Stimulated activated CD4-positive, alpha-beta T cell treated with anti-CD3 and anti-CD28 coated beads, Interleukin-2, amount 100 ng/mL, for 48 hours (primary cell): Measurements from ENCODE around the gene PLA2G7.
"Not testable (repeated sequence)": the region's sequence is repeated elsewhere in the genome, so short reads cannot be mapped to it uniquely, and the experiment has no call there.

Source experiments
- DNase-seq, 2 donors: peaks; one replicate each; pipeline ENCODE4 v3.0.0-alpha.2; 2020

Gene PLA2G7

DNA sequence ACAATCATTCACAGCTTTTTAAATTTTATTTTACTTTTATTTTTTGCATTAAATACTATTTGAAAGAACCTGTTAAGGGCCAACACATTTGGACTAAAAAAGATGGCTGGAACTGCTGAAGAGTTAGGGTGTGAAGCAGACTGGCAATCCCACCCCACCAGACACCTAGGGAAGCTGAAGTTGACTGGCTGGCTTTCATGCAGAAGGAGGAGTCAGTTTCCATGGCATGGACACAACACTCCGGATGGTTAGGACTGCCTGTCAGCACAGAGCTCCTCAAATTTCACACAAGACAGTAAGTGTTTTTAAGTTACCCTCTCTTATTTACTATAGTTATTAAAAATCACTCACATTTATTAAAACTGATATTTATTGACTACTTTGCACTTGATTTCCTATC lies 11.5 kb upstream of the PLA2G7 start, which contains the start of gene ANKRD66:
Gene ANKRD66, plus strand, starts transcription at position 238 of the 400 bp plus-strand sequence. CDS start 5,016 bp downstream, outside the sequence.
- no peak for DNase-seq

- DNase-seq: no peak
Measured at GRCh38 chr6:46745973-46746372, 10.8 kb upstream of the PLA2G7 start.

GRCh38 chr6:46744159-46744725 lies 9.1 kb upstream of the PLA2G7 start:
- not testable (repeated sequence) for DNase-seq

- no peak for DNase-seq
Measured at GRCh38 chr6:46743425-46744158, 8.4 kb upstream of the PLA2G7 start.

DNA sequence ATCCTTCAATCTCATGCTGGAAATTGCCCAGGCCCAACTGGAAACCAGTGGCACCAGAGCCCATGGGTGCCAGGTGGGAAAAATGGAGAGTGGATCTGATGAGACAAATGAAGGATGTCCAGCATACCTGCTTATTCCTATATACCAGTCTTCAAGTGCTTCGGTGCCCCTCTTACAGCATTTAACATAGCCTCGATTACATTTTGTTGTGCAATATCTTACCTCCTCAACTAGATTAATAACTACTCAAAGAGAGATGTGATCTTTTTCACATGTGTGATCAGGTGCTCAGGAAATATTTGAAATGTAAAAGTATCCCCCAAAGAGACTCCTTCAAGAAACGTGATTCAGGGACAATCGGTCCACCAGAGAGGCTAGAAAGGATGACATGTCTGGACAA lies 6.7 kb upstream of the PLA2G7 start:
- no peak for DNase-seq

- DNase-seq: no peak
Measured at GRCh38 chr6:46741482-46741881, 6.3 kb upstream of the PLA2G7 start.

- no peak for DNase-seq
Measured at GRCh38 chr6:46736906-46737305, 1.7 kb upstream of the PLA2G7 start.

DNA sequence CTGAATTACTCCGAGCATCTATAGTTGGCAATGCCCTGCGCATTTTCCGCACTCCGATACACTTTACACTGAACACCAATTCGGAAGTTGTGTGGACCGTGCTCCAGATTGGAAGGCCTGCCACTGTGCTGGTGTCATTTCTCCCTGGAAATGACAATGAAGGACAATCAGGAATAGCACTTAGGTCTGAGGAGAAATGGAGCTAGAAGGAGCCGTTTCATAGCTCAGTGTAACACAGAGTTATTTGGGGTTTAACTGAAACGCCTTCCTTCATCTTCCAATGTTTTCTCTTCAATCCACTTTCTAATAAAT lies 501 bp upstream of the PLA2G7 start:
- no peak for DNase-seq

GRCh38 chr6:46733341-46733801 lies 1.8 kb downstream of the PLA2G7 start:
- no peak for DNase-seq

DNA sequence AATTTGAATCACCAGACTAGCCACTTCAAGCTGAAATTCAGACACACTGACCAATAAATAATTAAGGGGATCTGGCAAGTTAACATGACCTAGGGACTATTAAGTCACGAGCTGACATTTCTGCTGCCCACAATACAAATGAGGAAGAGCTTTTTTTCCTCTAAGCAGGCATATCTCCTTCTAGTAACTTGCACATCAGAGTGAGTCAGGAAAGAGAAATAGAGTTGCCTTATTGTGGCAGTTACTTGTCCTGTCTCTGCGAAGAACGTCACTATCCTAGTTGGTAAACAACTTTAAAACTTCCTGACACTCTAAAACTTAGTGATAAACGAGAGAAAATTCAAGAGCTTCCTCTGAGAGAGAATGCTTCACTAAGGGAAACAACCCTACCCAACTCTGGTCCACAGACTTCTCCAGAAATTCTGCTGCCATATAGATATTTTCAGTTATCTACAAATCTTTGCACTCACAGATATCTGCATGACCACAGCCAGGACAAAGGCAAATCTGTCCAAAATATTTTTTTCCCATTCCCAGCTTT lies 4.2 kb downstream of the PLA2G7 start:
- DNase-seq: no peak

DNA sequence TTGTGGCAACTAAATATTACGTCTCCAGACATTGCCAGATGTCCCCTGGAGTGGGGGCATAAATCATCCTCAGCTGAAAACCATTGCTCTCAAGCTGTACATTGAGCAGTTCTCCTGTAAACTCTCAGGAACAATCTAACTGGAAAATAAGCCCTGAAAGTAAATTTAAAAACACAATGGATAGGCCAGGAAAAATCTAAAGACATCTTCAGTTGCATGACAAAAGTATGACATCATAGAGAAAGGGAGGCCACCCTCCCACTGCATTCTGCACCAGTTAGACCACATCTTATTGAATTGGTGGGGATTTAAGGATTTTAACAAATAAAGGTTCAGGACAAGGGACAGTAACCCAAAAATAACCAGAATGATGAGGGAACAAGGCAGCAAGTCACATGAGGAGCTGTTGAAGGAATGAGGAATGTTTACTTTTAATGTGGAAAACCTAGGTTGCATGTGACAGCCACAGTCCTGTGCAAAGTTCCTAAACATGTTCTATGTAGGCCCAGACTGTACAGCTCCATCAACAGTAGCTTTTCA lies 5.3 kb downstream of the PLA2G7 start:
- DNase-seq: no peak

- no peak for DNase-seq
Measured at GRCh38 chr6:46720401-46720800, 14.8 kb downstream of the PLA2G7 start.

- DNase-seq: no peak
Measured at GRCh38 chr6:46719099-46719498, 16.1 kb downstream of the PLA2G7 start.

DNA sequence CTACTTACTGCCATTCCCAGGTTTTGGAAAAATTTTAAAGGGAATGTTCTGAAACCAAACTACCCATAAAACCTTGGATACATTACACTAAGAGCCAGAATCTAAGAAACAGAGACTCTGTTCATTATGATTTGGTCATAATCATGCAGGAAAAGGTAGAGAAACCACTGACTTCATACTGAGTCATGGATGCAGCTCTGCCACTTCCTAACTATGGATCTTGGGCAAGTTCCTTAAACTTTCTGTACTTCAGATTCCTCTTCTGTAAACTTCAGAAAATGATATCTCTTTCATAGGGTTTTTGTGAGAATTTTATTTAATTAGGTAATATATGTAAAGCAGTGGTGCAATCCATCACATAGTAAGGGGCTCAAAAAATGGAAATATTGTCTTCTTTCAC lies 20.0 kb downstream of the PLA2G7 start:
- DNase-seq: no peak

- no peak for DNase-seq
Measured at GRCh38 chr6:46711491-46711890, 23.7 kb downstream of the PLA2G7 start.

DNA sequence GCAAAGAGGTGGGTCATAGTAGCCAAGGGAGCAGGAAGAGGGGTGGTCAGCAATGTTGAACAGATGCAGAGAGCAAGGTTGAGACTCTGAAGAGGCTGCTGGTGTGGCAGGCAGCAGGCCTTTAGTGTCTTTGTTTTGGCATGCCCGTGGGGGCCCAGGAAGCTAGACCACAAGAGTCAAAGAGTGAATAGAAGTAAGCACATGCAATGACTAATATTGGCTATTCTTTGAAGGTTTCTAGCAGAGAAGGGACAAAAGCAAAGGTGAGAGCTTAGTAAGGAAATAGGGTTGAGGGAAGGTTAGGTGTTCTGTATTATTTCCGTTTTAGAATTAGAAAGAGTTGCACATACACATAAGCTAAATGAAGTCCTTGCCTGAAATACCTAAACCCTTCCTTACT lies 28.7 kb downstream of the PLA2G7 start:
- DNase-seq: no peak

GRCh38 chr6:46704562-46704961 lies 30.6 kb downstream of the PLA2G7 start:
- DNase-seq: no peak

- DNase-seq: no peak
Measured at GRCh38 chr6:46699970-46700369, 35.2 kb downstream of the PLA2G7 start.

GRCh38 chr6:46690911-46691451 lies 44.2 kb downstream of the PLA2G7 start:
- DNase-seq: no peak

- DNase-seq: no peak
Measured at GRCh38 chr6:46690141-46690755, 44.9 kb downstream of the PLA2G7 start.

DNA sequence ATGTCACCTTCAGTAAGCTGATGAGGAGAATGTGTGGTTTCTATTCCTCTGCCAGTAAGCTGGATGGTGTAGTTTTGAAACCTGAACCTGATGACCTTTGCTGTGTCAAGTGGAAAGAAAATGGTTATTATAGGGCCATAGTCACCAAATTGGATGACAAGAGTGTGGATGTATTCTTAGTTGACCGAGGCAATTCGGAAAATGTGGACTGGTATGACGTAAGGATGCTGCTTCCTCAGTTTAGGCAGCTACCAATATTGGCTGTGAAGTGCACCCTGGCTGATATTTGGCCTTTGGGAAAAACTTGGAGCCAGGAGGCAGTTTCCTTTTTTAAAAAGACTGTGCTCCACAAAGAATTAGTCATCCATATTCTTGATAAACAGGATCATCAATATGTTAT lies 45.5 kb downstream of the PLA2G7 start:
- no peak for DNase-seq

DNA sequence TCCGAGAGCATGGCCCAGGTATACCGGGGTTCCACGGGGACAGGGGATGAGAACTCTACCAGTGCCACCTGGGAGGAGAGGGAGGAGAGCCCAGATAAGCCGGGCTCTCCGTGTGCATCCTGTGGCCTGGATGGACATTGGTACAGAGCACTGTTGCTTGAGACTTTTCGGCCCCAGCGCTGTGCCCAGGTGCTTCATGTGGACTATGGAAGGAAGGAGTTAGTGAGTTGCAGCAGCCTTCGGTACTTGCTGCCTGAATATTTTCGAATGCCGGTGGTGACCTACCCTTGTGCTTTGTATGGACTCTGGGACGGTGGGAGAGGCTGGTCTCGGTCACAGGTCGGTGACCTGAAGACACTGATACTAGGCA lies 46.2 kb downstream of the PLA2G7 start:
- no peak for DNase-seq

DNA sequence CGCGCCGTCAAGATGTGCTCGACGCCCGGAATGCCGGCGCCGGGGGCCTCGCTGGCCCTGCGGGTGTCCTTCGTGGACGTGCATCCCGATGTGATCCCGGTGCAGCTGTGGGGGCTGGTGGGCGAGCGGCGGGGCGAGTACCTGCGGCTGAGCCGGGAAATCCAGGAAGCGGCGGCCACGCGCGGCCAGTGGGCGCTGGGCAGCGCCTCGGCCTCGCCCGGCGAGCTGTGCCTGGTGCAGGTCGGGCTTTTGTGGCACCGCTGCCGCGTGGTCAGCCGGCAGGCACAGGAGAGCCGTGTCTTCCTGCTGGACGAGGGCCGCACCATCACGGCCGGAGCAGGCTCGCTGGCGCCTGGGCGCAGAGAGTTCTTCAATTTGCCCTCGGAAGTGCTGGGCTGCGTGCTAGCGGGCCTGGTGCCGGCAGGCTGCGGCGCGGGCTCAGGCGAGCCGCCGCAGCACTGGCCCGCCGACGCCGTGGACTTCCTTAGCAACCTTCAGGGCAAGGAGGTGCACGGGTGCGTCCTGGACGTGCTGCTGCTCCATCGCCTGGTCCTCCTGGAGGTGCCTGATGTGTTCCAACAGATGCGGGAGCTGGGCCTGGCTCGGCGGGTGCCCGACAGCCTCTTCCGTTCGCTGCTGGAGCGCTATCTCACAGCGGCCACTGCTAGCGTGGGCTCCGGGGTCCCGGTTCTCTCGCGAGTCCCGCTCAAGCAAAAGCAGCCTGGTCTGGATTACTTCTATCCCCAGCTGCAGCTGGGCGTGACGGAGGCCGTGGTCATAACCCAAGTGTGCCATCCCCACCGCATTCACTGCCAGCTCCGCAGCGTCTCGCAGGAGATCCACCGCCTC lies 46.8 kb downstream of the PLA2G7 start:
- DNase-seq: no peak
